NCI-H748 (cell line): Measurements from ENCODE around the gene ELFN1.

ENCODE experiments used
- DNase-seq: peaks from one replicate; lab custom pipeline; 2025; ENCODE audit not compliant: unreplicated experiment; lab: John Stamatoyannopoulos, UW

ELFN1 gene

DNA sequence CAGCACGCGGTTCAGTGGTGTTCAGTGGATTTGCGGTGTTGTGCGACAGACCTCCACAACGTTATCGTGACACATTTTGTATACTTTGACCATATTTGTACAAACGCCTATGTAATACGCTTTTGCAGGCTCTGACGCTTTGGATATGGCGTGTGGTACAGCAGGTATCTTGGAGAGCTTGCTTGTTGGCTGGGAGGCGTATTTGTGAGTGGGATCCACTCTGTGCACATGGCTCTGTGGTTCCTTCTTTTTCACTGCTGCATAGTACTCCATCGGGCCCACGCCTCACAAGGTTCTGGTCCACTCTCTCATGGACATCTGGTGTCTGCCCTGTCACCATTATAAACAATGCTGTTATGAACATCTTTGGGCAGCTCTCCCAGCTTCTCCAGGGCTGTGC, 53.2 kb downstream of the ELFN1 start:
- DNase-seq, result no peak

DNA sequence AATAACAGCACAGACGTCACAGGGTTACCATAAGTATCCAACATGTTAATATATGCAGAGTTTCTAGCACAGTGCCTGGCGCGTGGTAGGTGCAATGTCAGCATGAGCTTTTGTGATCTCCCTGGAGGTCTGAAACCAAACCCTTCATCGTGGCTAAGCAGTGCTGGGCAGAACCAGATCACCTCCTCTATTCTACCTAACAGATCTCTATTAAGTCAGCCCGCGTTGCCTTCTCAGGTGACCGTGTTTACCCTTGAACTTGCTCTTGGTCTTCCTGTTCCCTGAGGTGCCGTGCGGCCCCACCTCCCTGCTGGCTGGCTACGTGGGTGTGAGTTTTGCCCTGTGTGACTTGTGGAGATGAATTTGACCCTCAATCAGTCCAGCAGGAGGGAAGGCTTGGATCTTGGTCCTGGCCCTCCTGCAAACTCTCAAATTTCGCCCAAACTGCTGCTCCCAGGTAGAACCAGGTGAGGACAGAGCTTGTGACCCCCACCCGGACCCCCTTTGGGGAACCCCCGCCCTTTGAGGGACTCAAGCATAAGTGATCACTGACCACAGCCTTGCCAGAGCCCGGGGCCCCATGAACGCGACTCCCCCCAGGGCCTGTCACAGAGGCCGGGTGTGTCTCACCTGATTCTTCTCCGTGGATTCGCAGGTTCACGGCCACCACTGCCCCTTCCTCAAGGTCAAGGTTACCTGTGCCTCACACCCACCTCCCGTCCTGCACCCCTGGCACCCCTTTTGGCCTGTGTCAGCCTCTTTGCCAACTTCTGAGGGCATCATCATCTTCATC, 54.2 kb downstream of the ELFN1 start:
- no peak for DNase-seq

DNA sequence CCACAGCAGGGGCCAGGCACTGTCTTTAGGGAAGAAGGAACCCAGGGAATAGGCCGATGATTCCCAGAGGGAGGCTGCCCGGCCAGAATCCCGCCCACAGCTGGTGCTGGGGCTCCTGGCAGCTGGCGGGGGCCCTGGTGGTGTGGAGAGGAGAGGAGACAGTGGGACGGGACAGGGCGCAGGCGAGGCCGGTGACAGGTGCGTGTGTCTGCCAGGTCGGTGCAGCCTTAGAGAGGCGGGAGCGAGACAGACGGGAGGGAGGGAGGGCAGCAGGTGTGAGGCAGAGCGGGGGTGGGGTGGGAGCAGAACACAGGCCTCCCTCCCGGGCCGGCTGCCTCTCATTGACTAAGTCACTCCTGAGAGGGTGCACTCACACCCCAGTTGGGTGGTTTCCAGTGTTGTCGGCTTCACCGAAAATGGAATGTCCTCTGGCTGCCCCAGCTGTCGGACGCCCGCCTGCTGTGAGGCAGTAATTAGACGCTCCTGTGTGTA, 55.2 kb downstream of the ELFN1 start:
- peak; percentile 87 for DNase-seq

DNA sequence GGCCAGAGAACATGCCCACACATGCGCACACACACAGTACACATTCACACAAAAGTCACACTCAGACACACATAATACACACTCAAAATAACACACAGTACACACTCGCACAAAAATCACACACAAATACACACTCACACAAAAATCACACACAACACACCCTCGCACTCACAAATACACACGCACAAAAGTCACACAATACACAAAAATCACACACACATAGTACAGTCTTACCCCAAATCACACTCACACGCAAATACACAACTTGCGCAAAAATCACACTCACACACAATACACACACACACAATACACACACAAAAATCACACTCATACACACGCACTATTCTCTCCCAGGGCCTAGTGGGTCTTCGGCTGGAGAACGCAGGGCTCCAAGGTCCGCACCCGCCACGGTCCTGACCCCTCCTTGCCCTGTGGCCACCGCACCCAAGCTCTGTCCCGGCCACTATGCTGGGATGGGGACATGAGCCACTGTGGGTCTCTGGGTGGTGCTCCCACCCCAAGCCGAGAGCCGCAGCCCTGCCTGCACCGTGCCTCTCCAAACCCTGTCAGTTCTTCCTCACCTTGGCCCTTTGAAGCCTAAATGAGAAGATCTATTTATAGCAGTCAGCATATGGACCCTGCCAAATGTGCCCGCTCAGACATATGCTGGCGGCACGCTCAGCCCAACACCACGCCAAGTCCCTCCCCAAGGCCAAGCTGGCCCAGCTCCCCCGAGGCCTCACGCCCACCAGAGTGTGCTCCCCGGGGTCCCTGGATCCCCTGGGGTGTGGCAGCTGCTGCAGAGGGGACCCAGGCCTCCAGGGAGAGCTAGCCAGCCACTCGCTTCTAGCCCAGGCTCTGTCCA, 55.9 kb downstream of the ELFN1 start:
- DNase-seq, result no peak

DNA sequence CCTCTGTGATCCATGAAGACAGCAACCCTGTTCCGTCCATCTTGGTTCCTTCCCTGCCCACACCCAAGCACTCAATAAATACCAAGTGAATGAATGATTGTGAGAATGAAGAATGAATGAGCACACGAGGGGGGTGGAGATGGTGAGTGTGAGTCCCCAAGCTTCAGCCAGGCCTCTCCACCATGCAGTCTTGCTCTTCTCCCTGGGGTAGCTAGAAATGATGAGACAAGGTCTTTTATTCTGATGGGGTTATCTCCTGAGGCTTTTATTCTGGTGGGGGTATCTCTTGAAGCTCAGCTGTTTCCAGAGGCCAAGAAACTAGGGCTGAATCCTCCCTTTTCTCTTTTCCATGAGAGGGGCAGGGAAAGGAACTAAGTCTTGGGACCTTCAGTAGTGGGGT, 57.0 kb downstream of the ELFN1 start:
- no peak for DNase-seq

DNA sequence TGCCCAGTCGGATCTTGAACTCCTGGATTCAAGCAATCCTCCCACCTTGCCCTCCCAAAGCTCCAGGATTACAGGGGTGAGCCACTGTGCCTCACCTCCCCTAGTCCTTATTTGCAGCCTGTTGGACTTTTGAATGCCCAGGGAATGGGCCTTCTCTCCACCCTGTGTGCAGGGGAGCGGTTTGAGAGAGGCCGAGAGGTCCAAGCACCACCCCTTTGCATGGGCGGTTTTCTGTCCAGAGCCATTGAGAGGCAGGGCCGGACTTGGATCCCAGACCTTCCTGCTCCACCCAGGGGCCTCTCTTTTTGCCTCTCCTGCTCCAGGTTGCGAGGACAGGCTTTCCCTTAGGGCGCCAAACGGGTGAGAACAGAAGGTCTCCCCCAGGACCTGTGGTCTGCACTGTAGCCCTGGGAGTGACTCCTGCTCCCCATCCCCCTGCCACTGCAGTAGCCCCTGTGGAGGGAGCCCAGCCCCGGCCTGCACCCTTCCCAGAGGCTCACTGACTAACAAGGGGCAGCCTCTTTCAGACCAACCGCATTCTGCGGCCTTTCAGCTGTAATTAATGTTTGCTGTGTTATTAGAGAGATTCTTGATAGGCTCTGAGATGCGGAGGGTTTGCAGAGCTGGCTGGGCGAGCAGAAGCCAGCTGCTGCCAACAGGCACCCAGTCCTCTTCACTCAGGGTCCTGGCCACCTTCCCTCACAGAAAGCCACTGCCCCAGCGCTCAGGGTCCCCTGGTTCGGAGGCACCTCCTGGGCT, 57.9 kb downstream of the ELFN1 start:
- peak; percentile 33 for DNase-seq

DNA sequence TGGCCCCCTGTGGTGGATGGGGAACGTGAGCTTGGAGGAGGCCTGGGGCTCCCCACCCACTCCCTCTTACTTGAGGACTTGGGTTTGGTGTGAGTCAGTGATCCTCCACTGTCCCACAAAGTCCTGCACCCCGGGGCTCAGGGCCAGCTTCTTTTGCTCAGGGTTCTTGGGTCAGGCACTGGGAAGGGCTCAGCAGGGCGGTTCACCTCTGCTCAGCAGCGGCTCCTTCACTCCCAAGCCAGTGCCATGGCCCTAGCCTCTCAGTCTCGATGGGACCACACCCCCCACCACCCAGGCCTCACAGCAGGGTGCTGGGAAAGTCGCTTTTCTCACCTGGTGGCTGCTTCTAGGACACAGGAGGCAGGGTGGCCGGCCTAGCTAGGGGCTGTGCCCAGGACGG, 59.1 kb downstream of the ELFN1 start:
- DNase-seq, result no peak

DNA sequence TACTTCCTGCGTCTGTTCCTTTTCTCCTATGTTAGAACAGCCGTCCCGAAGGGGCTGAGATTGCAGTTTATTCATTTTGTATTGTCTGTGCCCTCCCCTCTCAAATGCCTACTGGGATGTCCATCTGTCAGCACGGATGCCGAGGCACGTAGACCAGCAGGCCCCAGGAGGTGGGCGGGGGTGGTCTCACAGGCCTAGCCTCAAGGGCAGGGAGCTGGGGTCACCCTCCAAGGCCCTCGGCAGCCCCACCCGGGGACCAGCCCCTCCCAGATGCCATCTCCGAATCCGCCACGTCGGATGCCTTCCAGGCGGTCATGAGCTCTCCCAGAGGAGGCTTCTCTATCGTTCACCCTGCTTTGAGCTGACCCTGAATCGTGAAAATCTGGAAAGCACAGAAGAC, 59.7 kb downstream of the ELFN1 start:
- no peak for DNase-seq

DNA sequence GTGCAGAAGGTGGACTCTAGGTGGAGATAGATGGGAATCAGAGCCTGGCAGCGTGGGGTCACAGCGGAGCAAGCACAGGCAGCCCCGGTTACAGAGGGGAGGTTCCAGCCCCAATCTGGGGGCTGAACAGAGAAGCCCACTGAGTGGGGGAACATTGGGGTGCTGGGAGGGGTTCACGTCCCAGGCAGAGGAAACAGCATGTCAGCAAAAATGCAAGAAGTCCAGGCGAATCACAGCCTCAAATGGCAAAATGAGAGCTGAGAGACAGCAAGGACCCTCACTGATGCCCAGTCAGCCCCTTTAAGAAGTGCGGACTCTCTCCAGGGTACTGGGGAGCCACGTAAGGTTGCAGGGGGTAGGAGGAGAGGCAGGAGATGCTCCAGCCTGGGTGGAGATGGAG, 62.0 kb downstream of the ELFN1 start:
- DNase-seq, result no peak

DNA sequence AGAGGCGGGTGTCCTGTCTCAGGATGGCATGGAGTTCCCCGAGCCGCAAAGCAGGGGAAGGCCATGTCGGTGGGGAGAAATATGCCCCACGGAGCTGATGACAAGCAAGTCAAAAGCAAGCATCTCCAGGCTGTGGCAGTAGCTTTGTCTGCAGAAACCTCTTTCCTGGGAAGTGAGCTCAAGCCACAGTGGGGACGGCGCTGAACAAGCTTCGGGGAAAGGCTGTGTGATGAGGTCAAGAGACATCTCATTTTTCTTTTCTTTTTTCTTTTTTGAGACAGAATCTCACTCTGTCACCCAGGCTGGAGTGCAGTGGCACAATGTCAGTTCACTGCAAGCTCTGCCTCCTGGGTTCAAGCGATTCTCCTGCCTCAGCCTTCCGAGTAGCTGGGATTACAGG, 62.6 kb downstream of the ELFN1 start:
- DNase-seq, result no peak

DNA sequence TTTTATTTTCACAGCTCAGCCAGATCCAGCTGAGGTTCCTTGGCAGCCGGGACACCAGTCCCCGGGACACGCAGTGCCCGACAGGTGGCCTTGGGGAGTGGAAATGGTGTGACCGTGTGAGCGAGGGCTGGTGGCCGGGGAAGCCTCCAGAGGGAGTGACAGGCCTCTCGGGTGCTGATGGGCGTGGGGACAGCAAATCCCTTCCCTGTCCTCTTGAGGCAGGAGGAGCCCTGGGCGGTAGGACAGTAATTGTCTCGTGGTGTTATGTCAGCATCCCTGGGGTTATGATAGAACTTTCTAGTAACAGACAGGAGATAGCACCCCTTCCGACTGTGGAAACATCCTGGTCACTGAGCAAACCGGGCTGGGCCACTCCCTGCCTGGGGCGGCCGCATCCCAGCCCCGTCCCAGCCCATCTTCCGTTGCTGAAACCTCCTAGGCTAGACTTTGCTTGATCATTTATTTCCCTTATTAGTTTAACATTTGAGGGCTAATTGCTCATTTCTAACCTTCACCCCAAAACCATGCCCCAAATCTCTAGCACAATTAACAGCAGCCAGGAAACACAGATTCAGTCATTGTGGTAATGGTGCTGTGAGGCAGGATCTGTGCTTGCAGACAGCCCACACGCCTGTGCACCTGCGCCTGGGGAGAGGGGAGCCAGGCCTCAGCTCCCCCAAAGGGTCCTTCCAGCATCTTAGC, 63.3 kb downstream of the ELFN1 start:
- no peak for DNase-seq

DNA sequence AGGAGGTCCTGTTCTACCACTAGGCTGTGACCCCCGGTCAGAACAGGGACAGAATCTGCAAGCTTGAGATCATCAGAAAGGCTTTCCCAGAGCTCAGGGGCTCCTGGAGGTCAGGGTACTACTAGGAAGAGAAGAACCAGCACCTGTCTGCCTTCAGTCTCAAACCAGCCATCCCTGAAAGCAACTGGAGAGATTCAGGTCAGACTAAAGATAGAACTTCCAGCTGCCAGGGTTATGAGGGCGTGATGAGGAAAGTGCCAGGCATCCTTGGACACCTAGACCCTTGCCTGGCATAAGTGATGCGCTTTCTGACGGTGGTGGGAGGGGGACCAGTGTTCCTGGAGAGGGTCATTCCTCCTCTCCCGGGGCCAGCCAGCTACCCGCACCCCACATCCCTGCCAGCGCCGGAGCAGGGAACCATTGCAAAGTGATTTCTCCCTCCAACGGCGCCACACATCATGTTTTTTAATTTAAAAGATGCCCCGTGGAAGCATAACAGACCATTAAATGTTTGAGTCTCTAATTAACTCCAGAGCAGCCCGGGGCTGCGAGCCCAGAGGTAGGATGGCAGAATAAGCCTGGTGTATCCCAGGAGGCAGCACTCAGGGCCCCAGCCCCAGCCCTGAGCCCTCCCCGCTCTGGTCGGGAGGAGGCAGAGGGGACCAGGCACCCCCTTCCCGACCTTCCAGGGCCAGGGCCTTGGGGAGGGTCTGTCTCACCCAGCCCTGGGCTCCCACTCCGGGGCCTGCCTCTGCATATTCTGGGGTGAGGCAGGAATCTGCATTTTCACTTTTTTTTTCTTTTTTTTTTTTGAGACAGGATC, 64.0 kb downstream of the ELFN1 start:
- DNase-seq, result no peak

DNA sequence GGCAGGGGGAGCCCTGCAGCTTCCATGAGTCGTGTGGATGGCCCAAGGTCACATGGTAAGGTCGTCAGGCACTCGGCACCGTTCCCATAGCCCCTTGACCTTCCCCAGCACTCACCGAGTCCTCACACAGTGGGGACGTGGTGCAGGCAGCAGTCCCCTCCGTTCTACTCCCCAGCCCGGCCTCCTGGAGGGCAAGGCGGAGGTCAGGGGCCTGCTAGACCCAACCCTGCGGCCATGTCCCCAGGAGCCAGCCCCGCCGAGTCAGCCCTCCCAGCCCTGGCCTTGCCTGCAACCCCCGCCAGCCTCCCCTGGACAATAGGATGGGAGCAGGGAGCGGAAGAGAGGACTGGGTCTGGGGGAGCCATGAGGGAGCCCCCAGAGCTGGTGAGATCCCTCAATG, 65.2 kb downstream of the ELFN1 start:
- DNase-seq, result no peak

DNA sequence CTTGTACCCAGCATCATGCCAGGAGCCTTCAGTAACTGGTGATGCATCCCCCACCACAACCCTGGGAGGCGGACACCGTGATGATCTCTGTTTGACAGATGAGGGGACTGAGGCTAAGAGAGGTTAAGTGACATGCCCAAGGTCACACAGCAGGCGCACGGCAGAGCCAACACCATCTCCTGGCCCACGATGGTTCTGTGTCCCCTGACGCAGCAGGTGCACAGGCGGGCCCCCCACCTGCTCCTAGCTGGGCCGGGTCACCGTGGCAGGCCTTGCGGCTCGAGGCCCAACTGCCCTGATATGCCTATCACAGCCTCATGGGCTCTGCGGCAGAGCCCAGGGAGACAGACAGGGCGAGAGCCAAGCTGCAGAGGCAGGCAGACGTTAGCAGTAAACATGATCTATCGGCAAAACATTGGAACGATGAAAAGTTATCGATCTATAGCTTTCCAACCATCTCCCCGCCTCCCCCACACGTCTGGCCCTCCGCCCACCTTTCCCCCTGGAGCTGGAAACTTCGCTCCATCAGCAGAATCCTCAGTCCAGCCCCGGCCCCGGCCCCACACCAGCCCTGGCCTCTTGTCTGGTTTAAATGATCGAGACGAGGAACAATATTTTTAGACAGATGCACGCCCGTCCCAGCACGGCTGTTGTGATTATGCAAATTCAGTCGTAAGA, 65.9 kb downstream of the ELFN1 start:
- DNase-seq, result no peak

DNA sequence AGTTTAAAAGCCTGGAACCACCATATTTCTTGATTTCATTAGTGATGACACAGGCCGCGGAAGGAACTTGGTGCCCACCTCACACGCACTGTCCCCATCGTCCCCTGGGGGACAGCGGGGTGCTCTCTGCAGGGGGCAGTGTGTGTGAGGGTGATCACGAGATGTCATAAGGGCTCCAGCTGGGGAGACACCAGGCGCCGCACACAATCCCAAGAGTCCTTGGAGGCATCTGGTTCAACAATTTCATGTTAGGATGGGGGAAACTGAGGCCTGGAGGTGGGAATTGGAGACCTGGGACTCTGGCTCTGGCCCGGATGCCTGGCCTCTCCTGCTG, 66.4 kb downstream of the ELFN1 start:
- DNase-seq, result no peak

DNA sequence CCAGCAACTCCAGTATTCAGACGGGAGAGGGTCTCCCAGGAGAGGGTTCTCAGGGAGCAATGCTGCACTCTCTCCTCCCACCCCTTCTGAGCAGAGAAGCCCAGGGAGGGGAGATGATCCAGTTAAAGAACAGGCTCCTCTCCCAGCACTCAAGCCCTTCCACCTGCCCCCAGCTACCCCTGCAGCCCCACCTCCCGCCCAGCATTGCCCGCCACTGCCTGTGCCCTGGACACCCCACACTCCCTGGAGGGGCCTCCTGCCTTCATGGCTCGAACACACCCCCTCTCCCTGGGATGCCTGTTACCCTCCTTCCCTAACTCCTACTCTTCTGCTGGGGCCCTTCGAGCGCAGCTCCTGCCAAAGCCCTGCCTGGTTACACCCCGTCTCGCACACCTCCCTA, 66.8 kb downstream of the ELFN1 start:
- DNase-seq, result no peak

DNA sequence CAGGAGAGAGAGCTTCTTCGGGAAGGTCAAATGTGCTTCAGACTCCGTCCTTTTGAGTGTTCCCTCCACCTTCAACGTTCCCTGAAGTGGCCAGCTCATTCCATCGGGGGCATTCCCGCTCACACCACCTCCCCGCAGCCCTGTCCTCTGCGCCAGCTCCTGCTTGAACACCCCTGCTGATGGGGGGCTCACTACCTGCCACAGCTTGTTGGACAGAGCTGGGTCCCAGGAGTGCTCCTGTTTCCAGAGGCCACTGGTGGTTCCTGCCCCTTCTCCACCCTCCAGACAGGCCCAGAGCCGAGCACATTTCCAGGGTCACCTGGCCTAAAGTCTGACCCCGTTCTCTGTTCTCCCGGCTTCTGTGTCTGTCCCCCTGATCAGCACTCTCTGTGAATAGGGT, 67.4 kb downstream of the ELFN1 start:
- no peak for DNase-seq

DNA sequence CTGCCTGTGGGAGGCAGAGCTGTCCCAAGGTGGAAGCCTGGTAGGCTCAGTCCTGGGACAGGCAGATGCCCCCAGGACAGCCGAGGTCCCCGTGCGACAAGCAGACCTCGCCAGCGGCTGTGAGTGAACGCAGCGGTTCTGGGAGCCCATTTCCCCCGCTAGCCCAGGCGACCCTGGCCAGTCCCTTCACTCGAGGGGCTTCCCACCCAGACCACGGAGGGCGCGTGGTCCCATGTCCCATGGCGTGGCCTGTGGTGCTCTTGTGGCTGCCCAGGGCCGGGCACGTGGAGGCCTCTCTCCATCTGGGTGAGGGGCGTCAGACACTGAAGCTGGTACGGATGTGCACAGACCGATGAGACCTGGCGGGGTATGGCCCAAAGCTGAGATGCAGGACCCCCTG, 67.9 kb downstream of the ELFN1 start:
- no peak for DNase-seq

DNA sequence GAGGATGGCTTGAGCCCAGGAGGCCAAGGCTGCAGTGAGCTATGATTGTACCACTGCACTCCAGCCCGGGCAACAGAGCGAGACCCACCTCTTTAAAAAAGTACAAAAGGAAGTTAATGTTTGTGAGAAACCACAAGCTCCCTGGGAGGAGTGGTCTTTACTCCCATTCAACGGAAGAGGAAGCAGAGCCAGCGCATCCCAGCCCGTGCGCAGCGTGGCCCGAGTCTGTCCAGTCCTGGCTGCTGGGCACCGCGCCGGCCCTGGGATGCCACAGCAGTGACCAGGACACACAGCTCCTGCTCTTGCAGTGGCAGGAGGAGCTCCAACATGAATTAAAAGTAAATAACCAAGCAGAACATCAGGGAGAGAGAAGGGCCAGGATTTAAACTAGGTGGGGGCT, 68.4 kb downstream of the ELFN1 start:
- no peak for DNase-seq

DNA sequence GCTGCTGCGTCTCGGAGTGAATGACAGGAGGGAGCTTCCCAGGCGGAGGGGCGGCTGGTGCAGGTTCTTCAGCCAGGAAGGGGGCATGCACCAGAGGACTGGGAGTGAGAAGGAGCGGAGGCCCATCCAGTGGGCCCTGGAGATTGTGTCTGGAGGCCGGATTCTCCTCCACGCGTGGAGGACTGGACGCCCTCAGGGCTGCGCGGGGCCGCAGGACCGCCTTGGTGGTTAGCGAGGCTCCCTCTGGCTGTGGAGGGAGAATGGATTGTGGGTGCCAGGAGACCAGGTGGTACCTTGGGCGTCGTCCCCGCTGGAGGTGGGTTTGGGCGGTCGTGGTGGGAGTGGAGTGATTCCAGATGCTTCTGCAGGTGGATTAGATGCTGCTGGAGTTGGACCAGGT, 68.9 kb downstream of the ELFN1 start:
- no peak for DNase-seq
